ENCODE data around the gene DOK4. TPM values are rescaled to one million over a fixed set of nuclear protein-coding genes. Genes with fewer than 3 reads are reported as not detected.

DOK4 gene
- total RNA-seq, 1 donor from 2014 or later, result 23.4 TPM

DNA sequence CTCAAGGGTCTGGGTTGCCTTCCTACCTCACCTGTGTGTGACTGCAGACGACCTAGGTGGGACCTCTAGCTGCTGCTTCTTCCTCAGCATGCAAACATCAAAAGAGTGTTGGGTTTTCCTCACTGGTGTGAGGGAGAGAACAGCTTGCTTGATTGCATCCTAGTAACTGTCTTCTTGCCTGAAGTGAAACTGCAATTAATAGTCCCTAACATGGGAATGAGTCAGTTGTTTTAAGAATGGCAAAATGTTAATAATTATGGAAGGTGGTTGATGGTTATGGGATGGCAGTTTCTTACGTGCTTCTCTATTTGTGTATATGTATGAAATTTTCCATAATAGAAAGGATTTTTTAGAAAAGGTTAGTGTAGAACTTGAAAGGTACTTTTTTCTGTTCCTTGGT is 17.9 kb downstream of the DOK4 start:
- no peaks in the 10 kb centered on the region for H3K36me3 Mint-ChIP-seq (ENCODE audit: unreplicated experiment)
- no peak overlapping the region for H3K27ac Mint-ChIP-seq (ENCODE audit: unreplicated experiment)
- no peak overlapping the region for H3K4me3 Mint-ChIP-seq (ENCODE audit: unreplicated experiment)
- H3K9me3 Mint-ChIP-seq (ENCODE audit: unreplicated experiment), result peaks cover 2% of the 10 kb centered on the region
- DNase-seq, result no peak
- H3K4me1 Mint-ChIP-seq (ENCODE audit: low read depth, unreplicated experiment), result peaks cover 6% of the 10 kb centered on the region
- TF ChIP-seq, protein P1, sequence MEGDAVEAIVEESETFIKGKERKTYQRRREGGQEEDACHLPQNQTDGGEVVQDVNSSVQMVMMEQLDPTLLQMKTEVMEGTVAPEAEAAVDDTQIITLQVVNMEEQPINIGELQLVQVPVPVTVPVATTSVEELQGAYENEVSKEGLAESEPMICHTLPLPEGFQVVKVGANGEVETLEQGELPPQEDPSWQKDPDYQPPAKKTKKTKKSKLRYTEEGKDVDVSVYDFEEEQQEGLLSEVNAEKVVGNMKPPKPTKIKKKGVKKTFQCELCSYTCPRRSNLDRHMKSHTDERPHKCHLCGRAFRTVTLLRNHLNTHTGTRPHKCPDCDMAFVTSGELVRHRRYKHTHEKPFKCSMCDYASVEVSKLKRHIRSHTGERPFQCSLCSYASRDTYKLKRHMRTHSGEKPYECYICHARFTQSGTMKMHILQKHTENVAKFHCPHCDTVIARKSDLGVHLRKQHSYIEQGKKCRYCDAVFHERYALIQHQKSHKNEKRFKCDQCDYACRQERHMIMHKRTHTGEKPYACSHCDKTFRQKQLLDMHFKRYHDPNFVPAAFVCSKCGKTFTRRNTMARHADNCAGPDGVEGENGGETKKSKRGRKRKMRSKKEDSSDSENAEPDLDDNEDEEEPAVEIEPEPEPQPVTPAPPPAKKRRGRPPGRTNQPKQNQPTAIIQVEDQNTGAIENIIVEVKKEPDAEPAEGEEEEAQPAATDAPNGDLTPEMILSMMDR (IDR thresholded peaks at IDR 0.05; ENCODE audit: partially characterized antibody, unreplicated experiment), result no peak
- H3K27me3 Mint-ChIP-seq (ENCODE audit: unreplicated experiment), result peaks cover 3% of the 10 kb centered on the region

DNA sequence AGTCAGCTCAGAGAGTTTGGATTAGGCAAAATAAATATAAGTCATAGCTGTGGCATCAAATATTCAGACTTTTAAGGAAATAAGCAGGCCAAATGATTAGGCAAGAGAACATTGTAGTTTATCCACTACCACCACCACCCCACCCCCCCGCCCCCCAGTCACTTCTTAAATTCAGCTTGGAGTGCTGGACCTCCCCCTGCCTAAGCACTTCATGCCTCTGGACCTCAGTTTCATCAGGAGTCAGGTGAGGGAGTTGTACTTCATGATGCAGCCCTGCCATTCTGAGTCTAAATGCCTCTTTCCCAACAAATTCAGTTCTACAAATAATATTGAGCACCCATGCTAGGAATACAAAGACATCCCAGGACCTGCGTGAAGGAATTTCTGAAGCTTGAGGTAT is 21.8 kb downstream of the DOK4 start:
- Mint-ChIP-seq H3K4me3 (ENCODE audit: unreplicated experiment) (no peak overlapping the region), H3K9me3 (ENCODE audit: unreplicated experiment) (no peaks in the 10 kb centered on the region), H3K4me1 (ENCODE audit: low read depth, unreplicated experiment) (peaks cover 4% of the 10 kb centered on the region), H3K36me3 (ENCODE audit: unreplicated experiment) (peaks cover 7% of the 10 kb centered on the region), H3K27ac (ENCODE audit: unreplicated experiment) (no peak overlapping the region), H3K27me3 (ENCODE audit: unreplicated experiment) (peaks cover 6% of the 10 kb centered on the region)
- TF ChIP-seq, protein P1 (IDR thresholded peaks at IDR 0.05; ENCODE audit: partially characterized antibody, unreplicated experiment), result no peak
- no peak for DNase-seq

DNA sequence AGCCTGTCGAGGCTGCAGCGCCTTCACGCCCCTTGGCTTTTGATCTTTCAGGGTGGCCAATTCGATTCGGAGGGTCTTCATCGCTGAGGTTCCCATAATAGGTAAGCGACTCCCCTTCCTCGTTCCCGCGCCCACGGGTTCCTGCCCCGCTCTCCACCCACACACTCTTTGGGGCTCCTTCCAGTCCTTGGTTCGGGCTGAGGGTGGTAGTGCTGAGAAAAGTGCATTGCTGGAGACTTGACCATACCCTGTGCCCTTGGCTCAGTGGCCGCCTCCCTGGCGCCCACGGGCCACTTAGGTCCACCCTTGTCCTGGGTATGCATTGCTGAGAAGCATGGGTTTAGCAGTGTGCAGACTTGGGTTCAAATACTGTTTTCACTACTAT is 23.3 kb downstream of the DOK4 start:
- H3K27me3 Mint-ChIP-seq (ENCODE audit: unreplicated experiment), result peaks cover 6% of the 10 kb centered on the region
- H3K27ac Mint-ChIP-seq (ENCODE audit: unreplicated experiment), result peak overlapping the region; percentile 82
- peaks cover 4% of the 10 kb centered on the region for H3K4me1 Mint-ChIP-seq (ENCODE audit: low read depth, unreplicated experiment)
- no peaks in the 10 kb centered on the region for H3K9me3 Mint-ChIP-seq (ENCODE audit: unreplicated experiment)
- peak overlapping the region; percentile 98 for H3K4me3 Mint-ChIP-seq (ENCODE audit: unreplicated experiment)
- H3K36me3 Mint-ChIP-seq (ENCODE audit: unreplicated experiment), result peaks cover 7% of the 10 kb centered on the region
- TF ChIP-seq, protein P1 (IDR thresholded peaks at IDR 0.05; ENCODE audit: partially characterized antibody, unreplicated experiment), result no peak
- no peak for DNase-seq

DNA sequence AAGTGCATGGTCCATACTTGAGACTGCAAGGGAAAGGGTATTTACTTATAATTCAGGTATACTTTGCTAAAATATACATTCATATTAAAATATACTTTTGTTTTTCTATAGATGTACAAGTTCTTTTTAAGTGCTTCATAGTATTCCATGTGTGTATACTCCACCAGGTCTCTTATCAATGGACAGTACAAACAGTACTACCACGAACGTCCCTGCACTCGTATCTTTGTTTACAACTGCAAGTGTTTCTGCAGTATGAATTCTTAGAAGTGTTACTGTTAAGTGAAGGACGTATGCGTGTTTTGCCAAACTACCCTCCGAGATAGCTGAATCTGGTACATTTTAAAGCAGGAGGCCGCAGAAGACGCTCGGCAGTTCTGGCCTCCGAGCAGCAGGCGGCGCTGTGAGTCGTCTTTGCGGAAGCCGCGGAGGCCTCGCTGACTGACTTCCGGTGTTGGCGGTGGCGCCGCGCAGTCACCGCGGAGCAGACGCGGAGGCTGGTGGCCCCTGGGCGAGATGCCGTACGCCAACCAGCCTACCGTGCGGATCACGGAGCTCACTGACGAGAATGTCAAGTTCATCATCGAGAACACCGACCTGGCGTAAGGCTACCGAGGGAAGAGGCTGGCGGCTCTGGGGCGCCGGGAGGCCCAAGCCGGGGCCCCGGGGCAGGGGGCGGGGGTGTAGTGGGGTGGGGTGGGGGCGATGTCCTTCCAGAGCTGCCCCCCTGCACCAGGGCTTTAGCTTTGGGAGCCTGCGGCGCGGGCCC is 23.9 kb downstream of the DOK4 start, which contains the start of gene POLR2C:
Gene POLR2C, plus strand, starts transcription at position 471 of the 769 bp plus-strand sequence. Its CDS starts 46 bp downstream, at position 517.
- Mint-ChIP-seq H3K9me3 (ENCODE audit: unreplicated experiment) (no peaks in the 10 kb centered on the region), H3K27ac (ENCODE audit: unreplicated experiment) (peak within 1 kb of the TSS; percentile 91), H3K4me1 (ENCODE audit: low read depth, unreplicated experiment) (peaks cover 4% of the 10 kb centered on the region), H3K27me3 (ENCODE audit: unreplicated experiment) (peaks cover 6% of the 10 kb centered on the region), H3K4me3 (ENCODE audit: unreplicated experiment) (peak within 1 kb of the TSS; percentile 98), H3K36me3 (ENCODE audit: unreplicated experiment) (peaks cover 7% of the 10 kb centered on the region)
- peak; percentile 95 for DNase-seq
- TF ChIP-seq, protein P1 (IDR thresholded peaks at IDR 0.05; ENCODE audit: partially characterized antibody, unreplicated experiment), result peak; percentile 94

DNA sequence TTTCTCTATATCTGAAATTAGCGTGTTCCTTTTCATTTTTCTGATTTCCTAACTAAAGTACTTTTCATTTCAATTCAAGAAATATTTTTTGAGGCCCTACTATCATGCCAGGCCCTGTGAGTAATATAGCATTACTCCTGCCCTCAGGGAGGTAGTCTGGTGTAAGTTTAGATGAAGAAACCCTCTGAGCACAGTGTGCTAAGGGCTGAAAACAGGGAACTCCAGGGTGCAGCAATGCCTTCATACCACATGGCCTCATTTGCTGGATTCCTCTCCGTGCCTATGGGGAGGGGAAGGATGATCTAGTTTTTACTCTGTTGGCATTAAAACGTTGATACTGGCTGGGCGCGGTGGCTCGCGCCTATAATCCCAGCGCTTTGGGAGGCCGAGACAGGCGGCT is 34.3 kb downstream of the DOK4 start:
- DNase-seq, result no peak
- Mint-ChIP-seq H3K36me3 (ENCODE audit: unreplicated experiment) (no peaks in the 10 kb centered on the region), H3K4me3 (ENCODE audit: unreplicated experiment) (no peak overlapping the region), H3K27ac (ENCODE audit: unreplicated experiment) (no peak overlapping the region), H3K27me3 (ENCODE audit: unreplicated experiment) (peaks cover 3% of the 10 kb centered on the region), H3K9me3 (ENCODE audit: unreplicated experiment) (peaks cover 5% of the 10 kb centered on the region), H3K4me1 (ENCODE audit: low read depth, unreplicated experiment) (peaks cover 4% of the 10 kb centered on the region)
- TF ChIP-seq, protein P1 (IDR thresholded peaks at IDR 0.05; ENCODE audit: partially characterized antibody, unreplicated experiment), result no peak

Data from glutamatergic neuron (in vitro differentiated cells).